Psoas muscle (tissue), 8 donors: ENCODE measurements around the gene ZNF580. TPM values are rescaled to one million over a fixed set of nuclear protein-coding genes. Genes with fewer than 3 reads are reported as not detected.

Source experiments
- ATAC-seq, 4 donors: fragments of 200-7000 bp; cut with Tn5 transposase; one replicate each; pipeline ENCODE4 v1.9.1; 2020; ENCODE audit warnings: moderate library complexity in 3 of 4, mild to moderate bottlenecking in 2 of 4
- DNase-seq, 2 donors: peaks; one replicate each; pipeline ENCODE4 v3.0.0-alpha.2; 2020
- H3K27ac ChIP-seq: fragments of 200-600 bp; one replicate; pipeline ENCODE4 v1.8.0; 2022
- H3K27me3 ChIP-seq, 3 donors: fragments of 200-600 bp in 1 of 3; one replicate each; pipeline versions ENCODE4 v1.6.1 to v1.8.0; 2013 to 2022; ENCODE audit warnings: low read length in 2 of 3, mild to moderate bottlenecking in 2 of 3, moderate library complexity in 1 of 3; ENCODE audit not compliant: insufficient read depth in 3 of 3
- H3K36me3 ChIP-seq, 2 donors: fragments of 200-600 bp in 1 of 2; one replicate each; pipeline versions ENCODE4 v1.6.1 to v1.8.0; 2013 to 2022; ENCODE audit warnings: low read depth in 1 of 2, mild to moderate bottlenecking in 1 of 2, moderate library complexity in 1 of 2; ENCODE audit not compliant: insufficient read depth in 1 of 2
- H3K4me1 ChIP-seq: fragments of 200-600 bp; one replicate; pipeline ENCODE4 v1.8.0; 2022
- H3K4me3 ChIP-seq: fragments of 200-600 bp; one replicate; pipeline ENCODE4 v1.8.0; 2022; ENCODE audit warnings: mild to moderate bottlenecking
- H3K9me3 ChIP-seq: fragments of 200-600 bp; one replicate; pipeline ENCODE4 v1.8.0; 2022
- CTCF ChIP-seq: fragments of 200-600 bp; IDR thresholded peaks from one replicate; pipeline ENCODE4 v1.8.0; 2022; ENCODE audit warnings: antibody characterized with exemption
- whole genome bisulfite sequencing, 3 donors: extraction: QIAGEN DNeasy Blood & Tissue Kit; methylation state at CpG; one replicate each; pipeline versions ENCODE4 v1.1.6 to v1.1.7; 2013; 5-methylcytosine and 5-hydroxymethylcytosine counted together
- intact Hi-C, 2 donors: fragments of 100-400 bp; cut with DNase I; formaldehyde crosslinking; loops; one replicate each; pipeline versions ENCODE4 v1.11.0 to v1.14.2; 2022
- polyA plus RNA-seq, 3 donors: library from polyadenylated mRNA; stranded (reverse); fragments of 200-250 nt; gene quantifications; one replicate each; pipeline ENCODE4 v1.2.3, GENCODE V29; 2013
- total RNA-seq, 4 donors: library from RNA; stranded (reverse); fragmentation: NEBNext Ultra II Directional in 2 of 4; extraction: Animal tissue kit (Norgen Biotek cat#: 25700) in 2 of 4; gene quantifications; one replicate each; pipeline versions ENCODE4 v1.2.1 to v1.2.4, GENCODE V29; 2021 to 2023
- donor health status: healthy with polysubstance abuse.
- donor health status: DM: no; HTN: no; CAD: no; lungs with moderate emphysema.
- donor health status: Bipolar disorder and iron deficiency.
- donor health status: healthy.
- donor health status: DM: yes; HTN: yes; CAD: no.
- donor health status: DM: no; HTN: no; CAD: no.
- donor health status: DM: no; HTN: no; CAD: no.
- donor health status: DM: yes; HTN: yes; CAD: no.

Gene ZNF580
- total and polyA plus RNA-seq, 7 donors, result 5.9 to 21.1 (median 13.5) TPM

- Histone ChIP-seq H3K27me3 (no peaks in the 10 kb centered on the region), H3K27ac (peak overlapping the region; percentile 80), H3K4me1 (peaks cover 30% of the 10 kb centered on the region), H3K4me3 (peak overlapping the region; percentile 94), H3K36me3 (peaks cover 0 to 22% of the 10 kb centered on the region in 2 donors), H3K9me3 (no peaks in the 10 kb centered on the region)
- WGBS, 3 donors, result 26 to 34% (median 32%) methylated on average over 24 to 25 of the region's 25 CpGs
- intact Hi-C loops, result no loop called here
- TF ChIP-seq CTCF, result no peak
- no peak for ATAC-seq
- DNase-seq, result no peak
Observed at GRCh38 chr19:55648585-55649267, 7.9 kb downstream of the ZNF580 start.

- DNase-seq, result peak in 1 of 2 donors; percentile 49
- Histone ChIP-seq H3K9me3 (no peaks in the 10 kb centered on the region), H3K4me3 (peak overlapping the region; percentile 94), H3K4me1 (peaks cover 25% of the 10 kb centered on the region), H3K27ac (peak overlapping the region; percentile 80), H3K36me3 (peaks cover 0 to 22% of the 10 kb centered on the region in 2 donors), H3K27me3 (no peaks in the 10 kb centered on the region)
- no peak for TF ChIP-seq CTCF
- WGBS, 3 donors, result 69 to 76% (median 75%) methylated on average over 17 of the region's 17 CpGs
- intact Hi-C loops, result loop anchor here in 1 of 2 donors (10.0 kb wide), 1 partner anchor 265 kb away; the partner anchor contains the start of genes RPL28 and TMEM238
- no peak for ATAC-seq
Observed at GRCh38 chr19:55649268-55650125, 8.7 kb downstream of the ZNF580 start.

- Histone ChIP-seq H3K36me3 (peaks cover 0 to 16% of the 10 kb centered on the region in 2 donors), H3K4me3 (no peak overlapping the region), H3K27ac (no peak overlapping the region), H3K27me3 (no peaks in the 10 kb centered on the region), H3K4me1 (peaks cover 22% of the 10 kb centered on the region), H3K9me3 (no peaks in the 10 kb centered on the region)
- intact Hi-C loops, result loop anchor here in 1 of 2 donors (10.0 kb wide), 1 partner anchor 265 kb away; the partner anchor contains the start of genes RPL28 and TMEM238
- WGBS, 3 donors, result 79 to 96% (median 80%) methylated on average over 4 of the region's 4 CpGs
- ATAC-seq (no peak), DNase-seq (peak in 1 of 2 donors; percentile 36)
- TF ChIP-seq CTCF, result no peak
Observed at GRCh38 chr19:55650126-55650557, 9.3 kb downstream of the ZNF580 start.

- H3K4me1 ChIP-seq, result peaks cover 22% of the 10 kb centered on the region
- 87 to 93% (median 87%) methylated on average over 17 of the region's 17 CpGs for WGBS, 3 donors
- no peak for ATAC-seq
- no peaks in the 10 kb centered on the region for H3K27me3 ChIP-seq
- intact Hi-C loops, result loop anchor here in 1 of 2 donors (10.0 kb wide), 1 partner anchor 266 kb away; the partner anchor contains the start of genes RPL28 and TMEM238
- peaks cover 0 to 10% of the 10 kb centered on the region in 2 donors for H3K36me3 ChIP-seq
- no peak overlapping the region for H3K4me3 ChIP-seq
- DNase-seq, result peak in 1 of 2 donors; percentile 44
- no peak for TF ChIP-seq CTCF
- no peak overlapping the region for H3K27ac ChIP-seq
- no peaks in the 10 kb centered on the region for H3K9me3 ChIP-seq
Observed at GRCh38 chr19:55650602-55651230, 9.9 kb downstream of the ZNF580 start.
